ENCODE results near the gene ZFTA. TPM values are rescaled to one million over a fixed set of nuclear protein-coding genes. Genes with fewer than 3 reads are reported as not detected.

The ZFTA gene
- total and polyA plus RNA-seq, 2 donors (not counting 1 experiment from before 2014, with no cell fraction given) = 3.4 to 11.8 TPM

DNA sequence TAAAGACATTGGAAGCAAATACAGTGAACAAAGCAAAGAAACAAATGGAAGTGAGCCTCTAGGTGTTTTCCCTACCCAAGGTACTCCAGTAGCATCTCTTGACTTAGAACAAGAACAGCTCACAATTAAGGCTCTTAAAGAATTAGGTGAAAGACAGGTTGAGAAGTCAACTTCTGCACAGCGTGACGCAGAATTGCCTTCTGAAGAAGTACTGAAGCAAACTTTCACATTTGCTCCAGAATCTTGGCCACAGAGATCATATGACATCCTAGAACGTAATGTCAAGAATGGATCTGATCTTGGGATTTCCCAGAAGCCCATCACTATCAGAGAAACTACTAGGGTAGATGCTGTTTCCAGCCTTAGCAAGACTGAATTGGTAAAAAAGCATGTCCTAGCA is 48.0 kb downstream of the ZFTA start:
- Histone ChIP-seq H3K4me2 (replicated peaks; ENCODE audit: low read depth, low read length, poor library complexity, severe bottlenecking) (no peak overlapping the region), H3K36me3 (replicated peaks in 1 of 2; ENCODE audit: control extremely low read depth in 1 of 2, control insufficient read depth in 1 of 2, extremely low read depth in 1 of 2, insufficient read depth in 2 of 2, low read length in 1 of 2) (no peaks in the 10 kb centered on the region), H2AFZ (ENCODE audit: insufficient read depth, low read depth, low read length, poor library complexity, severe bottlenecking) (no peak overlapping the region), H3K79me2 (ENCODE audit: control insufficient read depth, insufficient read depth, low read length) (no peaks in the 10 kb centered on the region), H4K20me1 (ENCODE audit: control insufficient read depth, insufficient read depth, low read length, poor library complexity, severe bottlenecking) (no peaks in the 10 kb centered on the region), H3K27me3 (replicated peaks in 1 of 4; ENCODE audit: control extremely low read depth in 1 of 4, control insufficient read depth in 3 of 4, insufficient read depth in 4 of 4, low read length in 3 of 4) (no peaks in the 10 kb centered on the region), H3K9ac (ENCODE audit: low read length) (no peak overlapping the region), H3K4me3 (ENCODE audit: control extremely low read depth in 1 of 5, extremely low read depth in 1 of 5, insufficient read depth in 1 of 5, low read depth in 2 of 5, low read length in 4 of 5) (no peak overlapping the region), H3K9me3 (ENCODE audit: control extremely low read depth in 1 of 3, control insufficient read depth in 2 of 3, insufficient read depth in 1 of 3, low read length in 2 of 3) (no peaks in the 10 kb centered on the region), H3K4me1 (ENCODE audit: control insufficient read depth in 2 of 2, insufficient read depth in 2 of 2, low read length in 2 of 2) (no peaks in the 10 kb centered on the region), H3K27ac (ENCODE audit: low read length in 2 of 2) (no peak overlapping the region)
- ATAC-seq (ENCODE audit: low read depth) (no peak), DNase-seq (no peak)
- TF ChIP-seq, protein P1, sequence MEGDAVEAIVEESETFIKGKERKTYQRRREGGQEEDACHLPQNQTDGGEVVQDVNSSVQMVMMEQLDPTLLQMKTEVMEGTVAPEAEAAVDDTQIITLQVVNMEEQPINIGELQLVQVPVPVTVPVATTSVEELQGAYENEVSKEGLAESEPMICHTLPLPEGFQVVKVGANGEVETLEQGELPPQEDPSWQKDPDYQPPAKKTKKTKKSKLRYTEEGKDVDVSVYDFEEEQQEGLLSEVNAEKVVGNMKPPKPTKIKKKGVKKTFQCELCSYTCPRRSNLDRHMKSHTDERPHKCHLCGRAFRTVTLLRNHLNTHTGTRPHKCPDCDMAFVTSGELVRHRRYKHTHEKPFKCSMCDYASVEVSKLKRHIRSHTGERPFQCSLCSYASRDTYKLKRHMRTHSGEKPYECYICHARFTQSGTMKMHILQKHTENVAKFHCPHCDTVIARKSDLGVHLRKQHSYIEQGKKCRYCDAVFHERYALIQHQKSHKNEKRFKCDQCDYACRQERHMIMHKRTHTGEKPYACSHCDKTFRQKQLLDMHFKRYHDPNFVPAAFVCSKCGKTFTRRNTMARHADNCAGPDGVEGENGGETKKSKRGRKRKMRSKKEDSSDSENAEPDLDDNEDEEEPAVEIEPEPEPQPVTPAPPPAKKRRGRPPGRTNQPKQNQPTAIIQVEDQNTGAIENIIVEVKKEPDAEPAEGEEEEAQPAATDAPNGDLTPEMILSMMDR (IDR thresholded peaks at IDR 0.05) = no peak
- TF ChIP-seq EZH2 (IDR thresholded peaks at IDR 0.05; ENCODE audit: borderline replicate concordance, insufficient read depth, low read depth, low read length, poor library complexity, severe bottlenecking) = no peak
- no peaks in the 10 kb centered on the region for H3K4me1 Mint-ChIP-seq
- POLR2A ChIA-PET = no interaction called here
- no peaks in the 10 kb centered on the region for H3K9me3 Mint-ChIP-seq (ENCODE audit: insufficient read depth)
- intact Hi-C loops (cut with micrococcal nuclease) = no loop called here
- 100% methylated on average over 2 of the region's 3 CpGs for WGBS (ENCODE audit: insufficient coverage)
- CTCF ChIA-PET = no interaction called here
- no peaks in the 10 kb centered on the region for H3K27me3 Mint-ChIP-seq
- no peak overlapping the region for H3K27ac Mint-ChIP-seq
- H3K4me3 Mint-ChIP-seq = no peak overlapping the region

DNA sequence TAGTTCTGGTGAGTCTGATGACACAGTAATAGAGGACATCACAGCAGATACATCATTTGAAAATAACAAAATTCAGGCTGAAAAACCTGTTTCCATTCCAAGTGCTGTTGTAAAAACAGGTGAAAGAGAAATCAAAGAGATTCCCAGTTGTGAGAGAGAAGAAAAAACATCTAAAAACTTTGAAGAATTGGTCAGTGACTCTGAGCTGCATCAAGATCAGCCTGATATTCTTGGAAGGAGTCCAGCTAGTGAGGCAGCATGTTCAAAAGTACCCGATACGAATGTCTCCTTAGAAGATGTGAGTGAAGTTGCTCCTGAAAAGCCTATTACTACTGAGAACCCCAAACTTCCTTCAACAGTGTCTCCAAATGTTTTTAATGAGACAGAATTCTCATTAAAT is 48.6 kb downstream of the ZFTA start:
- H3K27me3 Mint-ChIP-seq = no peaks in the 10 kb centered on the region
- Histone ChIP-seq H4K20me1 (ENCODE audit: control insufficient read depth, insufficient read depth, low read length, poor library complexity, severe bottlenecking) (no peaks in the 10 kb centered on the region), H3K79me2 (ENCODE audit: control insufficient read depth, insufficient read depth, low read length) (no peaks in the 10 kb centered on the region), H2AFZ (ENCODE audit: insufficient read depth, low read depth, low read length, poor library complexity, severe bottlenecking) (no peak overlapping the region), H3K27me3 (replicated peaks in 1 of 4; ENCODE audit: control extremely low read depth in 1 of 4, control insufficient read depth in 3 of 4, insufficient read depth in 4 of 4, low read length in 3 of 4) (no peaks in the 10 kb centered on the region), H3K4me2 (replicated peaks; ENCODE audit: low read depth, low read length, poor library complexity, severe bottlenecking) (no peak overlapping the region), H3K36me3 (replicated peaks in 1 of 2; ENCODE audit: control extremely low read depth in 1 of 2, control insufficient read depth in 1 of 2, extremely low read depth in 1 of 2, insufficient read depth in 2 of 2, low read length in 1 of 2) (no peaks in the 10 kb centered on the region), H3K9me3 (ENCODE audit: control extremely low read depth in 1 of 3, control insufficient read depth in 2 of 3, insufficient read depth in 1 of 3, low read length in 2 of 3) (no peaks in the 10 kb centered on the region), H3K4me3 (ENCODE audit: control extremely low read depth in 1 of 5, extremely low read depth in 1 of 5, insufficient read depth in 1 of 5, low read depth in 2 of 5, low read length in 4 of 5) (no peak overlapping the region), H3K9ac (ENCODE audit: low read length) (no peak overlapping the region), H3K27ac (ENCODE audit: low read length in 2 of 2) (no peak overlapping the region), H3K4me1 (ENCODE audit: control insufficient read depth in 2 of 2, insufficient read depth in 2 of 2, low read length in 2 of 2) (no peaks in the 10 kb centered on the region)
- H3K4me1 Mint-ChIP-seq = no peaks in the 10 kb centered on the region
- no CpG with 5 or more reads among the region's 2 CpGs for WGBS (ENCODE audit: insufficient coverage)
- H3K9me3 Mint-ChIP-seq (ENCODE audit: insufficient read depth) = no peaks in the 10 kb centered on the region
- intact Hi-C loops (cut with micrococcal nuclease) = no loop called here
- no peak overlapping the region for H3K4me3 Mint-ChIP-seq
- no peak for ATAC-seq (ENCODE audit: low read depth)
- no peak for DNase-seq
- CTCF ChIA-PET = no interaction called here
- no peak overlapping the region for H3K27ac Mint-ChIP-seq
- POLR2A ChIA-PET = no interaction called here
- TF ChIP-seq, protein P1 (IDR thresholded peaks at IDR 0.05) = no peak
- TF ChIP-seq EZH2 (IDR thresholded peaks at IDR 0.05; ENCODE audit: borderline replicate concordance, insufficient read depth, low read depth, low read length, poor library complexity, severe bottlenecking) = no peak

Data from B cell (primary cell).